ENCODE data around the gene GPD1. TPM values are rescaled to one million over a fixed set of nuclear protein-coding genes. Genes with fewer than 3 reads are reported as not detected.
"Not testable (repeated sequence)": the region's sequence is repeated elsewhere in the genome, so short reads cannot be mapped to it uniquely, and the experiment has no call there.

GPD1 gene
- total and polyA plus RNA-seq, 5 donors = 4.1 to 24.6 (median 12.3) TPM

DNA sequence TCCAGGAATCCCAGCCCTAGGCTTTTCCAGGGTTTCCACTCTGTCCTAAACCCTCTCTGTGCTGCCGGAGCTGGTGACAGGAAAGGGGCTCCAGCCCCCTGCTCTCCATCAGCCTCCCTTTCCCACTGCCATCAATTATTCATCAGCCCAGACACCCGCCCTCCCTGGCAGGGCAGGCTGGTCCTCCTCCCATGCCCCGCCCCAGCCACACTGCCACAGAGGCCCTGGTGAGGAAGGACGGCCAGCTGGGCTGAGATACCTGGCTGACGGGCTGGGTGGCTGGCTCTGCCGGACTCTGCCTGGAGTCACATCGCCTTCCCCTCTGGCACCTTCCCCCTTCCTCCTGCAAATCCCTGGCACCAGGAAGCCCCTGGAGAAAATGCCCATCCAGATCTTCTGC is 30.6 kb upstream of the GPD1 start:
- DNase-seq = no peak
- H3K27me3 ChIP-seq (ENCODE audit: control insufficient read depth, insufficient read depth) = no peaks in the 10 kb centered on the region
- H3K9me3 ChIP-seq (ENCODE audit: control insufficient read depth, low read length) = no peaks in the 10 kb centered on the region
- no peak for ATAC-seq
- intact Hi-C loops (cut with DNase I) = loop anchor here in 2 of 4 donors (5.0 kb wide), 3 partner anchors 106 to 296 kb away; no protein-coding TSS in a partner anchor
- WGBS = 85% methylated on average over 7 of the region's 7 CpGs
- no peaks in the 10 kb centered on the region for H3K4me1 ChIP-seq (ENCODE audit: control insufficient read depth, insufficient read depth, low read length)
- H3K4me3 ChIP-seq (ENCODE audit: low read length) = no peak overlapping the region
- no peak overlapping the region for H3K27ac ChIP-seq (ENCODE audit: low read length)

DNA sequence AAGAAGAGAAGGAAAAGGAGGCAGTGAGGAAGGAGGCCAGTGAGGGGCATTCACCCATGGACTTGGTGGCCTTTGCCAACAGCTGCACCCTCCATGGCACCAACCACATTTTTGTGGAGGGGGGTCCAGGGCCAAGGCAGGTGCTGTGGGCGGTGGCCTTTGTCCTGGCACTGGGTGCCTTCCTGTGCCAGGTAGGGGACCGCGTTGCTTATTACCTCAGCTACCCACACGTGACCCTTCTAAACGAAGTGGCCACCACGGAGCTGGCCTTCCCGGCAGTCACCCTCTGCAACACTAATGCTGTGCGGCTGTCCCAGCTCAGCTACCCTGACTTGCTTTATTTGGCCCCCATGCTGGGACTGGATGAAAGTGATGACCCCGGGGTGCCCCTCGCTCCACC is 30.1 kb upstream of the GPD1 start:
- intact Hi-C loops (cut with DNase I) = loop anchor here in 2 of 4 donors (2.0 to 5.0 kb wide), 4 partner anchors 101 to 296 kb away; no protein-coding TSS in a partner anchor

DNA sequence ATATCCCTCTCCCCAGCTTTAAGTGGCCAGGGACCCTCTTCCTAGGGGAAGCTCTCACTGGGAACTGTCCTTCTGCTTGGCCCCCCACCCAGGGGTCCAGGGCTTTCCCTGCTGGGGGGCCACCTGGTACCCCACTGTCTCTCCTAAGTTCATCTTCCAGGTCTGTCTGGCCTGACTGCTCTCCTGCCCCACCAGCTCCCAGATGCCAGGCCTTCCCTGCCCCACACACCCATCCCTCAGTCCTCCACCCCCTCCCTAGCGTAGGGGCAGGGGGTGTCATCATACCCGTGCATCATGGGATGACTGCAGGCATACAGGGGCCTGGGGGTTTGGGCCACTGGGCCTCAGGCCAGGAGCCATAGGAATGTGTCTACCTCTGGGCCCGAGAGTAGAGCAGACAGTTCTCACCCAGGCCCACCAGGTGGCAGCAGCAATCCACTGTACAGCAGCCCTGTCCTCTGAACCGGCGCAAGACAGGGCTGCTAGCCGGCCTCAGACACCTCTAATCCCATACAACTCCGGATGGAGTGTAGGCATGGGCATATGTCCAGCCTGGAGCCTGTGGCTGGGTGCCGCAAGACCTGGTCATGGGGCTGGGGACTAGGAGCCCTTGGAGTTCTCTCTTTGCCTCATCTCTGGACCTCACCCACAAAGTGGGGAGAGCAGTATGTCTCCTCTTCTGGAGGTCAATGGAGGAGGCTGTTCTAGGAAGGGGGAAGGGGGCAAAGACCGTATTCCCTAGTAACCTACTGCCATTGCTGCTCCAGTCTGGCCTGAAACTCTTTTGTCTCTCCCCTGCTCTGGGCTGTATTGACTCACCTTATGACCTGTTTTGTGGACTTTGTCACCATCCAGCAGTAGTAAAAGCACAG is 28.6 kb upstream of the GPD1 start:
- DNase-seq = peak; percentile 85 to 93 (median 93)
- intact Hi-C loops (cut with DNase I) = loop anchor here in 3 of 4 donors (2.0 to 5.0 kb wide), 5 partner anchors 100 to 298 kb away; no protein-coding TSS in a partner anchor
- Histone ChIP-seq H3K27me3 (ENCODE audit: control insufficient read depth, insufficient read depth) (no peaks in the 10 kb centered on the region), H3K9me3 (ENCODE audit: control insufficient read depth, low read length) (no peaks in the 10 kb centered on the region), H3K4me1 (ENCODE audit: control insufficient read depth, insufficient read depth, low read length) (no peaks in the 10 kb centered on the region), H3K27ac (ENCODE audit: low read length) (no peak overlapping the region), H3K4me3 (ENCODE audit: low read length) (no peak overlapping the region)
- ATAC-seq = peak; percentile 83 to 85
- WGBS = 6% methylated on average over 9 of the region's 9 CpGs

More for the DNA sequence above, 30.1 kb upstream of the GPD1 start:
- H3K4me3 ChIP-seq (ENCODE audit: low read length) = no peak overlapping the region
- DNase-seq = no peak
- H3K4me1 ChIP-seq (ENCODE audit: control insufficient read depth, insufficient read depth, low read length) = no peaks in the 10 kb centered on the region
- H3K27me3 ChIP-seq (ENCODE audit: control insufficient read depth, insufficient read depth) = no peaks in the 10 kb centered on the region
- WGBS = 83% methylated on average over 10 of the region's 10 CpGs
- no peak for ATAC-seq
- H3K9me3 ChIP-seq (ENCODE audit: control insufficient read depth, low read length) = no peaks in the 10 kb centered on the region
- H3K27ac ChIP-seq (ENCODE audit: low read length) = no peak overlapping the region

DNA sequence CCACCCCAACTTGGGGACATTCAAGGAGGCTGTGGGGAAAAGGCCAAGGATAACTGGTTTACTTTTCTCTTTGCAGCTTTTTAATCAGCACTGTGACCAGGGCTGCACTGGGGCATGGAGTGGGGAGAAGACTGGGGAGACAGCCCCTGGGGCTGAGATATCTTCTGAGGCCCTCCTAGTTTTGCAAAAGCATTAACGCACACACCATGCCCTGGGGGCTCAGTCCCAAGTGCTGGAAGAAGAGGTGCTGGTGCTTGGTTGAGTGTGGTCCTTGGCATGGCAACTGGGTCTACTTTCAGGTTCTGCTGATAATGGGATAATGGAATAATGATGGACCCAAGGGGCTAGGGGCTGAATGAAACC is 28.0 kb upstream of the GPD1 start:
- no peak for ATAC-seq
- H3K9me3 ChIP-seq (ENCODE audit: control insufficient read depth, low read length) = no peaks in the 10 kb centered on the region
- 98% methylated on average over 1 of the region's 1 CpG for WGBS
- intact Hi-C loops (cut with DNase I) = loop anchor here in 2 of 4 donors (2.0 to 5.0 kb wide), 2 partner anchors 99 to 102 kb away; no protein-coding TSS in a partner anchor
- DNase-seq = no peak
- H3K27me3 ChIP-seq (ENCODE audit: control insufficient read depth, insufficient read depth) = no peaks in the 10 kb centered on the region
- no peak overlapping the region for H3K27ac ChIP-seq (ENCODE audit: low read length)
- no peaks in the 10 kb centered on the region for H3K4me1 ChIP-seq (ENCODE audit: control insufficient read depth, insufficient read depth, low read length)
- no peak overlapping the region for H3K4me3 ChIP-seq (ENCODE audit: low read length)

DNA sequence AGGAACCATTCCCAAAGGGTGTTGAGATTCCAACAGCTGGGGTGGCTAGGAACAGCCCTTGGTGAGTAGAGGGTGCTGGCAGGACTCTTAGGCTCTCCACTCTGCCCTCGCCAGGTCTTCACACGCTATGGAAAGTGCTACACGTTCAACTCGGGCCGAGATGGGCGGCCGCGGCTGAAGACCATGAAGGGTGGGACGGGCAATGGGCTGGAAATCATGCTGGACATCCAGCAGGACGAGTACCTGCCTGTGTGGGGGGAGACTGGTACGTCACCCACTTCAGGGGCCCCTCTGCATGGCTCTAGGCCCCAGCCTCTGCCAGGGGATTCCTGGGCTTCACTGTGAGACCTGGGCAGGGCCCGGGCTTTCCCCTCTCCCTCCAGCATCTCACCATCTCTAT is 26.7 kb upstream of the GPD1 start:
- intact Hi-C loops (cut with DNase I) = loop anchor here in 1 of 4 donors (5.0 kb wide), 1 partner anchor 100 kb away; no protein-coding TSS in a partner anchor
- no peaks in the 10 kb centered on the region for H3K27me3 ChIP-seq (ENCODE audit: control insufficient read depth, insufficient read depth)
- H3K9me3 ChIP-seq (ENCODE audit: control insufficient read depth, low read length) = no peaks in the 10 kb centered on the region
- H3K27ac ChIP-seq (ENCODE audit: low read length) = no peak overlapping the region
- DNase-seq (no peak), ATAC-seq (no peak)
- no peak overlapping the region for H3K4me3 ChIP-seq (ENCODE audit: low read length)
- 85% methylated on average over 12 of the region's 12 CpGs for WGBS
- no peaks in the 10 kb centered on the region for H3K4me1 ChIP-seq (ENCODE audit: control insufficient read depth, insufficient read depth, low read length)

DNA sequence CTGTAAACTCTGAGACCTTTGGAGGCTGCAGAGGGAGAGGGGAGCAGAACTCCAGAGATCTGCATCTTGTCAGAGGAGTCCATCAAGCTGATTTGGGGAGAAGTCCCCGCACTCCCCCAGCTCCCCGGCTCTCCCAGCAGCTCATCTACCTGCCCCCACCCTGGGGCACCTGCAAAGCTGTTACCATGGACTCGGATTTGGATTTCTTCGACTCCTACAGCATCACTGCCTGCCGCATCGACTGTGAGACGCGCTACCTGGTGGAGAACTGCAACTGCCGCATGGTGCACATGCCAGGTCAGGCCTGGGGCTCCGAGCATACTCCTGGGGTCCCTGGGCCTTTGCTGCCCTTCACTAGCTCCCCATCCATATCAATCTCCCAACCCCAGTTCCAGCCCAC is 25.5 kb upstream of the GPD1 start:
- Histone ChIP-seq H3K4me3 (ENCODE audit: low read length) (no peak overlapping the region), H3K9me3 (ENCODE audit: control insufficient read depth, low read length) (no peaks in the 10 kb centered on the region), H3K27ac (ENCODE audit: low read length) (no peak overlapping the region), H3K4me1 (ENCODE audit: control insufficient read depth, insufficient read depth, low read length) (no peaks in the 10 kb centered on the region), H3K27me3 (ENCODE audit: control insufficient read depth, insufficient read depth) (no peaks in the 10 kb centered on the region)
- intact Hi-C loops (cut with DNase I) = loop anchor here in 1 of 4 donors (5.0 kb wide), 1 partner anchor 99 kb away; no protein-coding TSS in a partner anchor
- DNase-seq = no peak
- 92% methylated on average over 10 of the region's 10 CpGs for WGBS
- ATAC-seq = no peak

DNA sequence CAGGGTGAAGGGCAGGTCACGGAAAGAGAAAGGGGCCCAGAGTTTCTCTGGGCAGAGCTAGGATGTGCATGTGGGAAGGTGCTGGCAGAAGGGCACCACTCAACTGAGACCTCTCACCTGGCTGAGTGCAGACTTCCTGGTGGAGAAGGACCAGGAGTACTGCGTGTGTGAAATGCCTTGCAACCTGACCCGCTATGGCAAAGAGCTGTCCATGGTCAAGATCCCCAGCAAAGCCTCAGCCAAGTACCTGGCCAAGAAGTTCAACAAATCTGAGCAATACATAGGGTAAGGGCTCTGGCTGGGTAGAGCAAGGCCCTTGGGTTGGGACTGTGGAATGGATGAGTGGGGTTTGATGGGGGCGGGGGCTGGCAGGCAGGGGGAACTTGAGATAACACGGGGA is 24.0 kb upstream of the GPD1 start:
- no peak for DNase-seq
- Histone ChIP-seq H3K27ac (ENCODE audit: low read length) (no peak overlapping the region), H3K27me3 (ENCODE audit: control insufficient read depth, insufficient read depth) (no peaks in the 10 kb centered on the region), H3K9me3 (ENCODE audit: control insufficient read depth, low read length) (no peaks in the 10 kb centered on the region), H3K4me3 (ENCODE audit: low read length) (no peak overlapping the region), H3K4me1 (ENCODE audit: control insufficient read depth, insufficient read depth, low read length) (no peaks in the 10 kb centered on the region)
- ATAC-seq = no peak
- intact Hi-C loops (cut with DNase I) = loop anchor here in 2 of 4 donors (5.0 to 10.0 kb wide), 2 partner anchors 95 to 98 kb away; no protein-coding TSS in a partner anchor
- WGBS = 87% methylated on average over 5 of the region's 5 CpGs

DNA sequence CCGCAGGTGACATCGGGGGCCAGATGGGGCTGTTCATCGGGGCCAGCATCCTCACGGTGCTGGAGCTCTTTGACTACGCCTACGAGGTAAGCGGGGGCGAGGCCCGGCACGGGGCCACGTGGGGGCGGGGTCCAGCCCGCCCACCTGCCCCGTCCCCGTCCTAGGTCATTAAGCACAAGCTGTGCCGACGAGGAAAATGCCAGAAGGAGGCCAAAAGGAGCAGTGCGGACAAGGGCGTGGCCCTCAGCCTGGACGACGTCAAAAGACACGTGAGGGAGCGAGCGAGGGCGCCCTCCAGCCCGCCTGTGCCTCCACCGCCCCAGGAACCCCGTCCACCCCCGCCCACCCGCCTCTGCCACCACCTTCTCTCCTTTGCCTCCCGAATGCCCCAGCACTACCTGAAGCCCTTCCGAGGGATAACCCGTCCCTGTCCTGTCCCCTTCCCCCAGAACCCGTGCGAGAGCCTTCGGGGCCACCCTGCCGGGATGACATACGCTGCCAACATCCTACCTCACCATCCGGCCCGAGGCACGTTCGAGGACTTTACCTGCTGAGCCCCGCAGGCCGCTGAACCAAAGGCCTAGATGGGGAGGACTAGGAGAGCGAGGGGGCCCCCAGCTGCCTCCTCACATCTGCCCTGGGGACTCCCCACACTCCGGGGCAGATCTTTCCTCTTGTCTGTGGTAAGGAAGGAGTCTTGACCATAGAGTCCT is 22.6 kb upstream of the GPD1 start:
- no peaks in the 10 kb centered on the region for H3K27me3 ChIP-seq (ENCODE audit: control insufficient read depth, insufficient read depth)
- no peak for ATAC-seq
- peak in 1 of 3 donors; percentile 68 for DNase-seq
- H3K4me3 ChIP-seq (ENCODE audit: low read length) = no peak overlapping the region
- H3K27ac ChIP-seq (ENCODE audit: low read length) = no peak overlapping the region
- intact Hi-C loops (cut with DNase I) = loop anchor here in 1 of 4 donors (10.0 kb wide), 1 partner anchor 94 kb away; no protein-coding TSS in a partner anchor
- WGBS = 44% methylated on average over 46 of the region's 46 CpGs
- H3K4me1 ChIP-seq (ENCODE audit: control insufficient read depth, insufficient read depth, low read length) = no peaks in the 10 kb centered on the region
- no peaks in the 10 kb centered on the region for H3K9me3 ChIP-seq (ENCODE audit: control insufficient read depth, low read length)

DNA sequence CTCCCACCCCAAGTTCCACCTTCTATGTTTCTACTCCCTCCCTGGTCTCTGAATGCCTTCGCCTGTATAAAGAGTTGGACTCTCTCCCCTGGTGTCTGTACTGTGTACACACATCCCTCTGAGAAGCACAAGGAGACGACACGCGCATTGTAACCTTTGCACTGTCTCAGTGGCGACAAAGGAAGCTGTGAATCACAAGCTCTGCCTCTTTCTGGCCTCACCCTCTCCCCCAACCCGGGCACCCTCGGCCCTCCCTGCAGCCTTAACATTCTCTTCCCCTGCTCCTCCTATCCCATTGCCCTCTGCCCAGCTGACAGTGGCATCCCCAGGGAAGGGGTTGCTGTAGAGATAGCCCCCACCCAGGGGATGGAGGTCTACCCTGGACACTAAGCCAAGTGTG is 21.2 kb upstream of the GPD1 start:
- Histone ChIP-seq H3K4me3 (ENCODE audit: low read length) (no peak overlapping the region), H3K9me3 (ENCODE audit: control insufficient read depth, low read length) (no peaks in the 10 kb centered on the region), H3K4me1 (ENCODE audit: control insufficient read depth, insufficient read depth, low read length) (no peaks in the 10 kb centered on the region), H3K27ac (ENCODE audit: low read length) (no peak overlapping the region), H3K27me3 (ENCODE audit: control insufficient read depth, insufficient read depth) (no peaks in the 10 kb centered on the region)
- intact Hi-C loops (cut with DNase I) = loop anchor here in 1 of 4 donors (10.0 kb wide), 1 partner anchor 92 kb away; no protein-coding TSS in a partner anchor
- DNase-seq (no peak), ATAC-seq (no peak)
- WGBS = 77% methylated on average over 7 of the region's 7 CpGs

DNA sequence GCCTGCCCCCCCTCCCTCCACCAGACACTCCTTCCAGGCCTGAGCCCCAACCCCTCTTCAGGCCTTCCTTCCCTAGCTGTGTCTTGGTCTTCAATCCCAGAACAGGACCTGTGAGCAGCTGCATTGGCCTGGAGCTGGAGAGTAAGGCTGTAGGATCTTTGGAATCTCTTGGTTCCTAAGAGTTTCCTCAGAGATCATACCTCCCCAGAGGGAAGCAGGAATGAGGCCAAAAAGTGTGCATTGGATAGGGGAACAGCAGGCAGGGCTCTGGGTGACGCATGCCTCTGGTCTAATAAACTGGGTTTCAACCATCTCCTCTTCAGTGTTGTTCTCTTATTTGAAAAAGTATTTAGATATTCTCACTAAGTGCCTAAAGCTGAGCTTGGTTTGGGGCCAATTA is 20.5 kb upstream of the GPD1 start:
- no peak for DNase-seq
- H3K27ac ChIP-seq (ENCODE audit: low read length) = no peak overlapping the region
- H3K9me3 ChIP-seq (ENCODE audit: control insufficient read depth, low read length) = no peaks in the 10 kb centered on the region
- no peak overlapping the region for H3K4me3 ChIP-seq (ENCODE audit: low read length)
- H3K27me3 ChIP-seq (ENCODE audit: control insufficient read depth, insufficient read depth) = no peaks in the 10 kb centered on the region
- H3K4me1 ChIP-seq (ENCODE audit: control insufficient read depth, insufficient read depth, low read length) = no peaks in the 10 kb centered on the region
- no peak for ATAC-seq
- intact Hi-C loops (cut with DNase I) = loop anchor here in 1 of 4 donors (10.0 kb wide), 1 partner anchor 92 kb away; no protein-coding TSS in a partner anchor
- WGBS = 84% methylated on average over 1 of the region's 1 CpG

DNA sequence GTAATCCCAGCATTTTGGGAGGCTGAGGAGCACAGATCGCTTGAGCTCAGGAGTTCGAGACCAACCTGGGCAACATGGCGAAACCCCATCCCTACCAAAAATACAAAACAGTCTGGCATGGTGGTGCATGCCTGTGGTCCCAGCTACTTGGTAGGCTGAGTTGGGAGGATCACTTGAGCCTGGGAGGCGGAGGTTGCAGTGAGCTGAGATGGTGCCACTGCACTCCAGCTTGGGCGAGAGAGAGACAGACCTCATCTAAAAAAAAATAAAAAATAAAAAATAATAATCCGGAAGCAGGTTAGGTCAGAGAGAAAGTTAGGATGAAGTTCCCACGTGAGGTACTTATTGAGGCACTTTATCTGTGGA is 19.4 kb upstream of the GPD1 start:
- Histone ChIP-seq H3K4me3 (ENCODE audit: low read length) (peak overlapping the region; percentile 100), H3K27ac (ENCODE audit: low read length) (peak overlapping the region; percentile 97)
- H3K27me3 ChIP-seq (ENCODE audit: control insufficient read depth, insufficient read depth); ATAC-seq; DNase-seq; H3K9me3 ChIP-seq (ENCODE audit: control insufficient read depth, low read length); H3K4me1 ChIP-seq (ENCODE audit: control insufficient read depth, insufficient read depth, low read length): not testable (repeated sequence)
- intact Hi-C loops (cut with DNase I) = loop anchor here in 1 of 4 donors (10.0 kb wide), 1 partner anchor 90 kb away; no protein-coding TSS in a partner anchor
- 43% methylated on average over 7 of the region's 7 CpGs for WGBS
